Right kidney (tissue), 9 donors: ENCODE data around the gene ENSA.
"Not testable (repeated sequence)": the region's sequence is repeated elsewhere in the genome, so short reads cannot be mapped to it uniquely, and the experiment has no call there.

ENCODE experiments used
- DNase-seq: peaks from one replicate; pipeline ENCODE4 v3.0.0-alpha.2; 2016
- long read RNA-seq, 8 donors: transcript quantifications; one replicate each; lab custom pipeline, GENCODE V29; 2026

Gene ENSA, protein sequence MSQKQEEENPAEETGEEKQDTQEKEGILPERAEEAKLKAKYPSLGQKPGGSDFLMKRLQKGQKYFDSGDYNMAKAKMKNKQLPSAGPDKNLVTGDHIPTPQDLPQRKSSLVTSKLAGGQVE
- long read RNA-seq, donor 1, transcript ENSA-208 (4 exons, 2,085 nt) = major isoform, 105 of 176 reads
- long read RNA-seq, donor 1, transcript ENSA-201 (3 exons, 2,818 nt) = minor isoform, 45 of 176 reads
- long read RNA-seq, donor 1, transcript ENSA-207 (2 exons, 703 nt) = minor isoform, 9 of 176 reads
- long read RNA-seq, donor 1, partial matches to known transcripts = 9 of 176 reads
- long read RNA-seq, donor 1, other reads (novel, unspliced or antisense) = 0 of 176 reads
- long read RNA-seq, donor 2, transcript ENSA-201 (3 exons, 2,818 nt) = minor isoform, 23 of 77 reads
- long read RNA-seq, donor 2, transcript ENSA-208 (4 exons, 2,085 nt) = major isoform, 46 of 77 reads
- long read RNA-seq, donor 2, partial matches to known transcripts = 0 of 77 reads
- long read RNA-seq, donor 2, other reads (novel, unspliced or antisense) = 0 of 77 reads
- long read RNA-seq, donor 3, transcript ENSA-201 (3 exons, 2,818 nt) = minor isoform, 18 of 58 reads
- long read RNA-seq, donor 3, transcript ENSA-208 (4 exons, 2,085 nt) = major isoform, 35 of 58 reads
- long read RNA-seq, donor 3, partial matches to known transcripts = 0 of 58 reads
- long read RNA-seq, donor 3, other reads (novel, unspliced or antisense) = 0 of 58 reads
- long read RNA-seq, donor 4, transcript ENSA-208 (4 exons, 2,085 nt) = major isoform, 79 of 141 reads
- long read RNA-seq, donor 4, transcript ENSA-205 (4 exons, 792 nt) = minor isoform, 5 of 141 reads
- long read RNA-seq, donor 4, transcript ENSA-207 (2 exons, 703 nt) = minor isoform, 10 of 141 reads
- long read RNA-seq, donor 4, transcript ENSA-201 (3 exons, 2,818 nt) = minor isoform, 37 of 141 reads
- long read RNA-seq, donor 4, partial matches to known transcripts = 7 of 141 reads
- long read RNA-seq, donor 4, other reads (novel, unspliced or antisense) = 0 of 141 reads
- long read RNA-seq, donor 5, transcript ENSA-207 (2 exons, 703 nt) = minor isoform, 6 of 118 reads
- long read RNA-seq, donor 5, transcript ENSA-208 (4 exons, 2,085 nt) = major isoform, 81 of 118 reads
- long read RNA-seq, donor 5, transcript ENSA-201 (3 exons, 2,818 nt) = minor isoform, 27 of 118 reads
- long read RNA-seq, donor 5, partial matches to known transcripts = 0 of 118 reads
- long read RNA-seq, donor 5, other reads (novel, unspliced or antisense) = 0 of 118 reads
- long read RNA-seq, donor 6, transcript ENSA-208 (4 exons, 2,085 nt) = major isoform, 54 of 92 reads
- long read RNA-seq, donor 6, transcript ENSA-201 (3 exons, 2,818 nt) = minor isoform, 30 of 92 reads
- long read RNA-seq, donor 6, partial matches to known transcripts = 0 of 92 reads
- long read RNA-seq, donor 6, other reads (novel, unspliced or antisense) = 0 of 92 reads
- long read RNA-seq, donor 7, transcript ENSA-207 (2 exons, 703 nt) = minor isoform, 9 of 138 reads
- long read RNA-seq, donor 7, transcript ENSA-201 (3 exons, 2,818 nt) = minor isoform, 28 of 138 reads
- long read RNA-seq, donor 7, transcript ENSA-208 (4 exons, 2,085 nt) = major isoform, 85 of 138 reads
- long read RNA-seq, donor 7, transcript ENSA-205 (4 exons, 792 nt) = minor isoform, 6 of 138 reads
- long read RNA-seq, donor 7, partial matches to known transcripts = 7 of 138 reads
- long read RNA-seq, donor 7, other reads (novel, unspliced or antisense) = 0 of 138 reads
- long read RNA-seq, donor 8, transcript ENSA-208 (4 exons, 2,085 nt) = major isoform, 71 of 98 reads
- long read RNA-seq, donor 8, transcript ENSA-201 (3 exons, 2,818 nt) = minor isoform, 20 of 98 reads
- long read RNA-seq, donor 8, partial matches to known transcripts = 0 of 98 reads
- long read RNA-seq, donor 8, other reads (novel, unspliced or antisense) = 0 of 98 reads

DNA sequence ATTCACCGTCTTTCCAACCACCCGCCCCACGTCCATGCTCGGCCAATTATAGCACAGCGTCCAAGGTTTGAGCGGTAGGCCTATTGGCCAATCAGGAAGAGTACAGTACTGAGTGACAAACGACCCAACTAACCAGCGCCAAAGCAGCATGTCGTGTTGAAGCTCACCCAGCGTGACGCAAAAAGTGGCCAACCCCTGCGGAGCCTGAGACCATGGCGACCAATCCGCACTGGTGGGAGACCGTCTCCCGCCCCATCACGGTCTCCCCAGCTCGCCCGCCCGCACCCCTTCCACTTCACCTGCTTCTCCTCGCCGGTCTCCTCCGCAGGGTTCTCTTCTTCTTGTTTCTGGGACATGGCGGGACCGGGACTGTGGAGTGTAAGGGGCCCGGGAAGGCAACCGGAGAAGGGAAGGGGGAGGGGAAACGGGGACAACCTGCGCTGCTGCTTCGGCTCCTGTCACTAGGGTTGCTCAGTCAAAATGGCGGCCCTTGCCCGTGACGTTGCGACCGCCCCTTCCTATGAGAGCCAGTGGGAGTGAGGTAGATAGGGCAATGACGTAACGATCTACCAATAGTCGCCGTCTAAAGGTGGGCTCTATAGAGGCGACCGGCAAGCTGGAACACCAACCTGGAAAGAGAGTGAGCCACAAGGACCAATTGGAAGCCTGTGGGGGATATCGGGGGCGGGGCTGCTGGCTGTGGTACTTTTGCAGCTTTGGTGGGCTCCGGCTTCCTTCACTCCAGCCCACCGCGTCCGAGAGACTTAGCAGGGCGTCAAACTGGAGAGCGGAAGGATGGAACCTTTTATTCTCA lies at the start of gene ENSA:
TSS of gene ENSA (minus strand) at position 498 of the 814 bp plus-strand sequence. CDS start at position 356, 142 bp downstream.
- DNase-seq = peak; percentile 99

- DNase-seq = no peak
Observed at GRCh38 chr1:150678988-150679387, 49.6 kb upstream of the ENSA start.

DNA sequence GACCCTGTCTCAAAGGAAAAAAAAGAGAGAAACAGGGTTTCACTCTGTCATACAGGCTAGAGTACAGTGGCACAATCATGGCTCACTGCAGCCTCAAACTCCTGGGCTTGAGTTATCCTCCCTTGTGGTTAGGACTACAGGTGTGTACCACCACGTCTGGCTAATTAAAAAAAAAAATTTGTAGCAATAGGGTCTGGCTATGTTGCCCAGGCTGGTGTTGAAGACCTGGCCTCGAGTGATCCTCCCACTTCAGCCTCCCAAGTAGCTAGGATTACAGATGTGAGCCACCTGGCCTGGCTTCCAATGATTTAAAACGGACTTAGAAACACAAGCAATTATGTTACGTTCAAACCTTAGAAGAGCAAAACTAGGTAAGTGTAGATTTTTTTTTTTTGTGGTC lies 45.5 kb upstream of the ENSA start:
- DNase-seq = no peak

GRCh38 chr1:150663321-150663720 lies 33.9 kb upstream of the ENSA start:
- DNase-seq = no peak

DNA sequence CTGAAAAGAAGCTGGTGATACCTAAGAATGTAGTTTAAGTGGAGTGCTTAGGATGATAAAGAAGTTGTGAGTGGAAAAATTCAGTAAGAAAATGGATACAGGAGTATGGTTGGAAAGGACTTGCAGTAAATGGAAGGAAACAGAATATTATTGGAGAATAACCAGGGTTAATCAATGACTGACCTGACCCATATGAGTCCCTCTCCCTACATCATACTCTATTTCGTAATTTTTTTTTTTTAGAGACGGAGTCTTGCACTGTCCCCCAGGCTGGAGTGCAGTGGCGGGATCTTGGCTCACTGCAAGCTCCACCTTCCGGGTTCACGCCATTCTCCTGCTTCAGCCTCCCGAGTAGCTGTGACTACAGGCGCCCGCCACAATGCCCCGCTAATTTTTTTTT lies 33.4 kb upstream of the ENSA start:
- no peak for DNase-seq

DNA sequence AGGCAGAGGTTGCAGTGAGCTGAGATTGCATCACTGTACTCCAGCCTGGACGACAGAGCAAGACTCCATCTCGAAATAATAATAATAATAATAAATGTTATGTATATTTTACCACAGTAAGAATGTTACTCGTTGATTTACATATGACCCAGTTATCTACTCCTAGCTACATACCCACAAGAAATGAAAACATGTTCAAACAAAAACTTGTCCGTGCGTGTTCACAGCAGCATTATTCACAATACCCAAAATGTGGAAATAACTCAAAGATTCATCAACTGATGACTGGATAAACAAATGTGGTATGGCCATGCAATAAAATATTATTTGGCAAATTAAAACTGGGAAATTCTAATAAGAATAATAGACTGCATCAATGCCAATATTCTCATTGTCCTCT lies 31.7 kb upstream of the ENSA start:
- no peak for DNase-seq

- DNase-seq = no peak
Observed at GRCh38 chr1:150660584-150660983, 31.2 kb upstream of the ENSA start.

- not testable (repeated sequence) for DNase-seq
Observed at GRCh38 chr1:150657064-150657463, 27.7 kb upstream of the ENSA start.

DNA sequence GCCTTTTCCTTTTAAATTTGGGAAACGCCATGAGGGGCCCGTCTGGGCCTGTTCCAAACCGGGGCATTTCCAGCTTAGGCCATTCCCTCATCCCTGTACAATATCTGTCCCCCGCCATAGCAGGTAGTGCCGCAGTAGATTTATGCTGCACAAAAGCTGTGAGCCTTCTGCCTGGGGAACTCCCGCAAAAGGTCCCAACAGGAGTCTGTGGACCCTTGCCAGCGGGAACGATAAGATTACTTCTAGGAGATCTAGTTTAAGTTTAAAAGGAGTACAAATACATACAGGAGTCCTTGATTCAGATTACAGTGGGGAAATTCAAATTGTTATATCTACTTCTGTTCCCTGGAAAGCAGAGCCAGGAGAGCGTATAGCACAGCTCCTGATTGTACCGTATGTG lies 25.2 kb upstream of the ENSA start:
- not testable (repeated sequence) for DNase-seq

DNA sequence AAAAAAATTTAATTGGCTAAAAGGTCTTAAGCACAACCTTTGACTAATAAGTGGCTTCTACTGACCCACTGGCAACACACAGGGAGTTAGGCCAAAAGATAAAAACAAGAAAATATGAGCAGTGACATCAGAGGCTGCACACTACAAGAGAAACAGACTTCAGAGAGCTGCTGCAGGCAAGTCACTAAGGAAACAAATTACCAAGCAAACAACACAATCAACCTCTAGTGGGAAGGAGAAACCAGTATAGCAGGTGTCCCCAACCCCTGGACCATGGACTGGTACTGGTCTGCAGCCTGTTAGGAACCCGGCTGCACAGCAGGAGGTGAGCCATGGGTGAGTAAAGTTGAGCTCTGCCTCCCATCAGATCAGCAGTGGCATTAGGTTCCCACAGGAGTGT lies 20.8 kb upstream of the ENSA start:
- no peak for DNase-seq

GRCh38 chr1:150649441-150650075 lies 20.1 kb upstream of the ENSA start:
- DNase-seq = no peak

DNA sequence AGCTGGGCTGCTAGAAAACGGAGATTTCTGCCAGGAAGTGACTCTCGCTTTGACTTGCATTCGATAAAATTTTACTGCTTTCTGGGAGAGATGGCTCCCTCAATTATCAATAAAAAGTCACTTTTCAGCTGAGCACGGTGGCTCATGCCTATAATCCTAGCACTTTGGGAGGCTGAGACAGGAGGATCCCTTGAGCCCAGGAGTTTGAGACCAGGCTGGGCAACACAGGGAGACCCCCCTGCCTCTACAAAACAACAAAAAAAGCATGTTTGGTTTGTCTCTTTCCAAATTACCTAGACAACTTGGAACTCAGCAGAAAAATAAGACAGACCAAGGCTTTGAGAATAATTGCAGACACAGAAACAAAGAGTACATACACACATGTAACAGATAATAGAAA lies 12.9 kb upstream of the ENSA start:
- no peak for DNase-seq

DNA sequence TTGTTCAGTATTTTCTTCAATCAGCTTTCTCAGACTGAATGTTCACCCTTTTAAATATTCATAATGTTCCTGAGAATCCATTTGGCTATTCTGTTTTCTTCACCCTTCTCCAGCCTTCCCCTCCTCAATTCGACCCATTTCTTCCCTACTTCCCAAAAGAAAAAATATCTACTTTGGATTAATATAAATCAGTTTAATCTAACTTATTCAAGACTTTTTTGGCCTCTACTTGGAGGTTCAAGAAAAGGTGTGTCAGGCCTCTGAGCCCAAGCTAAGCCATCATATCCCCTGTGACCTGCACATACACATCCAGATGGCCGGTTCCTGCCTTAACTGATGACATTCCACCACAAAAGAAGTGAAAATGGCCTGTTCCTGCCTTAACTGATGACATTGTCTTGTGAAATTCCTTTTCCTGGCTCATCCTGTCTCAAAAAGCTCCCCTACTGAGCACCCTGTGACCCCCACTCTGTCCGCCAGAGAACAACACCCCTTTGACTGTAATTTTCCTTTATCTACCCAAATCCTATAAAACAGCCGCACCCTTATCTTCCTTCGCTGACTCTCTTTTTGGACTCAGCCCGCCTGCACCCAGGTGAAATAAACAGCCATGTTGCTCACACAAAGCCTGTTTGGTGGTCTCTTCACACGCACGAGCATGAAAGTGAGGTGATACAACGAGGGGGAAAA lies 11.9 kb upstream of the ENSA start:
- not testable (repeated sequence) for DNase-seq

DNA sequence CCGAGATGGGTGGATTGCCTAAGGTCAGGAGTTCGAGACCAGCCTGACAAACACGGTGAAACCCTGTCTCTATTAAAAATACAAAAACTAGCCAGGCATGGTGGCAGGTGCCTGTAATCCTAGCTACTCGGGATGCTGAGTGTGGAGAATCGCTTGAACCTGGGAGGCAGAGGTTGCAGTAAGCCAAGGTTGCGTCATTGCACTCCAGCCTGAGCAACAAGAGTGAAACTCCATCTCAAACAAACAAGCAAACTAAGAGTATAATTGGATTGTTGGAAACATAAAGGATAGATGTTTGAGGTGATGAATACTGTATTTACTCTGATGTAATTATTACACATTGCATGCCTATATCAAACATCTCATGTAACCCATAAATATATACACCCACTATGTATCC lies 9.0 kb upstream of the ENSA start:
- not testable (repeated sequence) for DNase-seq

- not testable (repeated sequence) for DNase-seq
Observed at GRCh38 chr1:150634839-150635622, 5.6 kb upstream of the ENSA start.

GRCh38 chr1:150628766-150629114 lies 672 bp downstream of the ENSA start:
- no peak for DNase-seq

DNA sequence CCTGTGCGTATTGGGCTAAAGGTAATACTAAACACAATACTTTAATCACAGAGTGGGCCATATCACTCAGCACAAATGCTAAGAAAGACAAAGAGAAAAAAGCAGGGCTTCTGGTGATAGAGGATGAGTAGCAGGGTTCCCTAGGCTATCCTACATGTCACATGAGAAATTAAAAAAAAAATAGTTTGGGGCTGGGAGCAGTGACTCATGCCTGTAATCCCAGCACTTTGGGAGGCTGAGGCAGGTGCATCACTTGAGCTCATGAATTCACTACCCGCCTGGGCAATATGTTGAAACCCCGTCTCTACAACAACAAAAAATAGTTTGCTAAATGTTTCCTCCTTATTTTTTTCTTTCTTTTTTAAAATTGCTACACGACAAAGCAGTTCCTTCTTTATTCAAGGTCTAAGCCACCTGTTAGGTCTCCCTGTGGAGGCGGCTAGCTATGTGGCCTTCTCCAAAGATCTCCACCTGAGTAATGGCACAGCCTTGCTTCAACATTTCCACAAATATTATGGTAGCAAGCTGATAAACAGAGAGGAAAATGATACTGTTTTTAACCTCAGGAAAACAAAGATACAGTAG lies 1.5 kb downstream of the ENSA start:
- no peak for DNase-seq

DNA sequence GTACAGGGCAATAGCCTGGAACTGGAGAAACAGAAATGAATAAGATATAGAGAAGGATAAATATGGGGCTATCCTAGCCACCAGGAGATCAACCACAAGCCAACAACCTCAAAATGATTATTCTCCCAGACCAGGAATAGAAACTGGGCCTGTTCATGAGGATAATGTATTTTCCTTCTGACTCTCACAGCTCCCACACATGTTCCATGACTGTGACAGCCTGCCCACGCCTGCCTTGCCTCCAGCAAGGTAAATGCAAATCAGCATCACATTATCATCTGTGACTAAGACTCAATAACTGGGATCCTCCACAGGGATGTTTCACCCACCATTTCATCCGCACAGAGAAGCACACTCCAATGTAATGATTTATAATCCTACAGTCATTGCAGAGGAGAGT lies 3.3 kb downstream of the ENSA start:
- no peak for DNase-seq
